Retinal pigment epithelial cell (primary cell): Measurements from ENCODE around the gene ARHGAP23.

Source experiments
- DNase-seq: peaks from one replicate; pipeline ENCODE4 v3.0.0-alpha.2; 2010; ENCODE audit warnings: low read depth
- H3K4me3 ChIP-seq: 2 replicates; pipeline ENCODE4 v1.5.1; 2011; ENCODE audit warnings: mild to moderate bottlenecking, low read length, control low read depth, moderate library complexity
- CTCF ChIP-seq: conservative IDR thresholded peaks from 2 replicates; pipeline ENCODE4 v1.5.1; 2011; ENCODE audit warnings: low read depth, low read length, control low read depth, inconsistent platforms

Gene ARHGAP23

DNA sequence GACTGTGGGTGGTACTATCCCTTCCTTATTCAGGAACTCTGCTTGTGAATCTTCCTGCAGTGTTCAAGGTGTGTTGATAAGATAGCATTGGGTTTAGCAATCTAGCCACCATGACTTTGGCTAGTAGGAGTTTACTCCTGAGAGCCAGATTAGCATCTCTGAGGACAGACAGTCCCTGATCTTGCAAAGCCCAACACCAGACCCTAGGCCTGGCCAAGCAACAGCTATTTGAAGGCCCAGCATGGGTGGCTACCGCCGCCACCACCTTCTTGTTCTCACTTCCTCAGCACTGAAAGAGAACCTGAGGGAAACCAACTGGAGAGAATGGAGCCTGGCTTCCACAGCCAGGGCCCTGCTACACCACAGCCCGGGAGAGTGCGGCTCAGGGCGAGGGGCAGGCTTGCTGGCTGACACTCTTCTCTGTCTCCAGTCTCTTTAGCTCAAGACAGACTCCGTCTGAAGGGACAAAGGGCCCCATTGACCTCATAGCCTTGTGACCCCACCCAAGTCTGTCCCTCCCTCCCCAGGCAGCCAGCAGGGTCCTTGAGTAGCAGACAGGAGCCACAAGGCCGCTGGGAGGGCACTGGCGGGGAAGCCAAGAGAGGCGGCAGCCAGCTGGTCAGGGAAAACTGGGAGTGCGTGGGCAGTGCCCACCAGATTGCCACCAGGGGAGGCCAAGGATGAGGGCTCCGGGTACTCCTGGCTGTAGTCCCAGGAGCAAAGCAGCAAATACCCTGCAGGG is 10.9 kb upstream of the ARHGAP23 start:
- DNase-seq, result no peak
- no peak overlapping the region for H3K4me3 ChIP-seq
- TF ChIP-seq CTCF, result no peak

DNA sequence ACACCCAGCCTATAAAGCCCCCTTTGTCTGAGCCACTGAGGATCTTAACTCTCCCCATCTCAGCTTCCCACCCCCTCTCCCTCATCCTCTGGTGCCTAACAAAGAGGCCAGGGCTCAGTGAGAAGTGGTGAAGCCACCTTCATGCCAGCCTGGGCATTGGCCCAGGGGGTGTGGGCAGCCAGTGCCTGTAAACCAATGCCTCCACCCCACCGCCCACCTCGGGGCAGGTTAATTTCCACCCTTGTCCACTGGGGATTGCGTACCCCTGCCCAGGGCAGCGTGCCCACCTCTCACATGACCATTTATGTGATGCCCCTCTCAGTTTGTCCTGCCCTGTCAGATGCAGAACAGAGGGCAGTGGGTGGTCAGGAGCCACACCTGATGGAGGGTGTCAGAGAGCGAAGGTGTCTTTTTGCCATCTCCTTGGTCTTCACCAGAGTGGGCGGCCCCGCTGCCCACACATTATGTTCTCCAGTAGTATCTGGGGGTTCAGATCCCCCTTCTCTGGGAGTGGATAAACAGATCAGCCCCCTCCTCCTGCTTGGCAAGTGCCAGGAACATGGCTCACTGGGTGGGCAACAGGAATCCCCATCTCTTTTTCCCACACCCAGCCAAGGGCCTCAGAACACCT is 10.1 kb upstream of the ARHGAP23 start:
- TF ChIP-seq CTCF, result no peak
- H3K4me3 ChIP-seq, result no peak overlapping the region
- DNase-seq, result no peak

GRCh38 chr17:38418693-38419507 is 9.4 kb upstream of the ARHGAP23 start:
- no peak for TF ChIP-seq CTCF
- H3K4me3 ChIP-seq, result peak overlapping the region; percentile 23

DNA sequence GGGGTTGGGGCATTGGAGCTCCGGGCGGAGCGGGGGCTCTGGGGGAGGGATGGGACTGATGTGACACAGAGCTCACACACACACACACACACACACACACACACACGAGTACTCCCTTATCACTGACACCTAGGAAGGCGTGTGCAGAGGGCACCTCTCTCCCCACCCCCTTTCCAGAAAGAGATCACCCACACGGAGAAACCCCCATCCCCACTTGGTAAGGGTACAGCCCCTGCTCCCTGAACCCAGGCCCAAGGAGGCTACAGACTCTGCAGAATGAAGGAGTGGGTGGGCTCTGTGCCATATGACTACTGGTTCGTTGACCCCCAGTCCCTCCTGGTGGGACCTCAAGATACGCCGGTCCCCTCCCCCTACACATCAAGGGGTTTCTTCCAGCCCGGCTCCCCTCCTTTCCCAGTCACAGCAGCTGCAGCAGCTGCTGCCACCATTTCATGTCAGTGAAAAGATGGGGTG is 8.7 kb upstream of the ARHGAP23 start:
- DNase-seq, result no peak
- H3K4me3 ChIP-seq, result no peak overlapping the region
- TF ChIP-seq CTCF, result no peak

More at GRCh38 chr17:38418693-38419507, 9.4 kb upstream of the ARHGAP23 start:
- DNase-seq, result no peak

GRCh38 chr17:38420518-38420917 is 7.7 kb upstream of the ARHGAP23 start:
- no peak for DNase-seq
- no peak overlapping the region for H3K4me3 ChIP-seq
- TF ChIP-seq CTCF, result no peak

GRCh38 chr17:38421171-38421841 is 7.0 kb upstream of the ARHGAP23 start:
- H3K4me3 ChIP-seq, result no peak overlapping the region
- DNase-seq, result no peak
- no peak for TF ChIP-seq CTCF
